Loucy (cell line): Measurements from ENCODE around the gene RNLS.

Source experiments
- H2AFZ ChIP-seq: fragments of 200-600 bp; sonication (generic); 2 replicates; pipeline ENCODE4 v1.6.0; 2016; ENCODE audit warnings: antibody characterized with exemption, mild to moderate bottlenecking, low read length, moderate library complexity
- H3F3A ChIP-seq: fragments of 200-600 bp; 2 replicates; pipeline ENCODE4 v1.6.0; 2016; ENCODE audit warnings: antibody characterized with exemption, low read depth, mild to moderate bottlenecking
- H3K27me3 ChIP-seq: fragments of 200-600 bp; sonication (generic); 2 replicates; pipeline ENCODE4 v1.6.1; 2014; ENCODE audit warnings: low read length, mild to moderate bottlenecking; ENCODE audit not compliant: insufficient read depth, poor library complexity, severe bottlenecking
- H3K36me3 ChIP-seq: fragments of 200-600 bp; sonication (generic); 2 replicates; pipeline ENCODE4 v1.6.1; 2016; ENCODE audit warnings: low read length; ENCODE audit not compliant: insufficient read depth
- H3K4me1 ChIP-seq: fragments of 200-600 bp; sonication (generic); 2 replicates; pipeline ENCODE4 v1.5.1; 2014; ENCODE audit warnings: low read length, mild to moderate bottlenecking; ENCODE audit not compliant: insufficient read depth, poor library complexity, severe bottlenecking
- H3K4me2 ChIP-seq: fragments of 200-600 bp; sonication (generic); 2 replicates; pipeline ENCODE4 v1.6.0; 2014; ENCODE audit warnings: antibody characterized with exemption, low read length, low read depth, mild to moderate bottlenecking; ENCODE audit not compliant: poor library complexity, severe bottlenecking
- H3K4me3 ChIP-seq: fragments of 200-600 bp; sonication (generic); 2 replicates; pipeline ENCODE4 v1.5.1; 2014; ENCODE audit warnings: low read length, mild to moderate bottlenecking, mixed read lengths; ENCODE audit not compliant: poor library complexity, severe bottlenecking
- H3K79me2 ChIP-seq: fragments of 200-600 bp; sonication (generic); 2 replicates; pipeline ENCODE4 v1.6.1; 2014; ENCODE audit warnings: low read length; ENCODE audit not compliant: insufficient read depth
- H3K9ac ChIP-seq: fragments of 200-600 bp; sonication (generic); 2 replicates; pipeline ENCODE4 v1.6.0; 2014; ENCODE audit warnings: mild to moderate bottlenecking, low read depth, low read length, moderate library complexity; ENCODE audit not compliant: poor library complexity, severe bottlenecking
- H3K9me2 ChIP-seq: fragments of 200-600 bp; sonication (generic); replicated peaks from 2 replicates; pipeline ENCODE4 v1.6.1; 2016; ENCODE audit warnings: low read depth, low read length, mixed read lengths
- H3K9me3 ChIP-seq: fragments of 200-600 bp; sonication (generic); 2 replicates; pipeline ENCODE4 v1.6.1; 2014; ENCODE audit warnings: mild to moderate bottlenecking, antibody characterized with exemption, low read length, low read depth; ENCODE audit not compliant: insufficient read depth
- H4K20me1 ChIP-seq: fragments of 200-600 bp; sonication (generic); 2 replicates; pipeline ENCODE4 v1.6.0; 2014; ENCODE audit warnings: antibody characterized with exemption, low read length, mild to moderate bottlenecking; ENCODE audit not compliant: insufficient read depth, poor library complexity, severe bottlenecking
- EZH2phosphoT487 ChIP-seq: fragments of 200-600 bp; IDR thresholded peaks from 2 replicates; pipeline ENCODE4 v1.6.1; 2018; ENCODE audit warnings: antibody characterized with exemption, mild to moderate bottlenecking, moderate library complexity, borderline replicate concordance
- TF ChIP-seq, protein P1 (sequence below): fragments of 200-600 bp; sonication (generic); conservative IDR thresholded peaks from 2 replicates; pipeline ENCODE4 v1.5.1; 2014; ENCODE audit warnings: mild to moderate bottlenecking, antibody characterized with exemption, low read length

Gene RNLS

GRCh38 chr10:88465765-88466164, 117.4 kb downstream of the RNLS start:
- Histone ChIP-seq H2AFZ (no peak overlapping the region), H3K79me2 (no peaks in the 10 kb centered on the region), H3K4me3 (no peak overlapping the region), H3K36me3 (no peaks in the 10 kb centered on the region), H4K20me1 (no peaks in the 10 kb centered on the region), H3F3A (no peaks in the 10 kb centered on the region), H3K9me3 (no peaks in the 10 kb centered on the region), H3K9ac (no peak overlapping the region), H3K4me2 (no peak overlapping the region), H3K4me1 (no peaks in the 10 kb centered on the region), H3K9me2 (no peaks in the 10 kb centered on the region), H3K27me3 (no peaks in the 10 kb centered on the region)
- TF ChIP-seq, protein P1, sequence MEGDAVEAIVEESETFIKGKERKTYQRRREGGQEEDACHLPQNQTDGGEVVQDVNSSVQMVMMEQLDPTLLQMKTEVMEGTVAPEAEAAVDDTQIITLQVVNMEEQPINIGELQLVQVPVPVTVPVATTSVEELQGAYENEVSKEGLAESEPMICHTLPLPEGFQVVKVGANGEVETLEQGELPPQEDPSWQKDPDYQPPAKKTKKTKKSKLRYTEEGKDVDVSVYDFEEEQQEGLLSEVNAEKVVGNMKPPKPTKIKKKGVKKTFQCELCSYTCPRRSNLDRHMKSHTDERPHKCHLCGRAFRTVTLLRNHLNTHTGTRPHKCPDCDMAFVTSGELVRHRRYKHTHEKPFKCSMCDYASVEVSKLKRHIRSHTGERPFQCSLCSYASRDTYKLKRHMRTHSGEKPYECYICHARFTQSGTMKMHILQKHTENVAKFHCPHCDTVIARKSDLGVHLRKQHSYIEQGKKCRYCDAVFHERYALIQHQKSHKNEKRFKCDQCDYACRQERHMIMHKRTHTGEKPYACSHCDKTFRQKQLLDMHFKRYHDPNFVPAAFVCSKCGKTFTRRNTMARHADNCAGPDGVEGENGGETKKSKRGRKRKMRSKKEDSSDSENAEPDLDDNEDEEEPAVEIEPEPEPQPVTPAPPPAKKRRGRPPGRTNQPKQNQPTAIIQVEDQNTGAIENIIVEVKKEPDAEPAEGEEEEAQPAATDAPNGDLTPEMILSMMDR: no peak
- no peak for TF ChIP-seq EZH2phosphoT487

DNA sequence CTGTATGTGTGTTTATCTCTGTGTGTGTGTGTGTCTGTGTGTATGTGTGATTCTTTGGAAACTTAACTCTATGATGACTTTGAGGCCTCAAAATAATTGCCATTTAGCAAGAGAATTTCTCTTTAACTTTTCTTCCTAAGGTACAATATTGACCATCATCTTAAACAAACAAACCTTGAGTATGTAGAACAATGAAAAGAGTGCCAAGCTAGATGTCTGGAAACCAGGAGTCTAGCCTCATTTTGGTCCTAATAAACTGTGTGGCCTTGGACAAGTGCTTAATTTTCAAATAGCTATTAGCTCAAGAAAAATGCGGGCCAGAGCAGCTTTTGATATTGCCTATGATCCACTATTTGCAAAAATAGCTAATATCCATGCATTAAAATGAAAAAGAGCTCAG, 119.3 kb downstream of the RNLS start:
- no peaks in the 10 kb centered on the region for H3K9me3 ChIP-seq
- peaks cover under 1% of the 10 kb centered on the region for H3K4me1 ChIP-seq
- H2AFZ ChIP-seq: no peak overlapping the region
- no peaks in the 10 kb centered on the region for H3K36me3 ChIP-seq
- no peaks in the 10 kb centered on the region for H3K9me2 ChIP-seq
- no peaks in the 10 kb centered on the region for H3F3A ChIP-seq
- H4K20me1 ChIP-seq: no peaks in the 10 kb centered on the region
- no peak overlapping the region for H3K9ac ChIP-seq
- no peak overlapping the region for H3K4me3 ChIP-seq
- no peak overlapping the region for H3K4me2 ChIP-seq
- no peaks in the 10 kb centered on the region for H3K27me3 ChIP-seq
- no peaks in the 10 kb centered on the region for H3K79me2 ChIP-seq
- TF ChIP-seq, protein P1: no peak
- TF ChIP-seq EZH2phosphoT487: no peak

- peaks cover 7% of the 10 kb centered on the region for H3K4me1 ChIP-seq
- H3K9me2 ChIP-seq: no peaks in the 10 kb centered on the region
- H3K27me3 ChIP-seq: no peaks in the 10 kb centered on the region
- no peak overlapping the region for H2AFZ ChIP-seq
- H3K4me2 ChIP-seq: no peak overlapping the region
- no peak overlapping the region for H3K9ac ChIP-seq
- no peaks in the 10 kb centered on the region for H3K9me3 ChIP-seq
- no peak overlapping the region for H3K4me3 ChIP-seq
- H3K36me3 ChIP-seq: no peaks in the 10 kb centered on the region
- no peaks in the 10 kb centered on the region for H3F3A ChIP-seq
- no peaks in the 10 kb centered on the region for H3K79me2 ChIP-seq
- H4K20me1 ChIP-seq: no peaks in the 10 kb centered on the region
- TF ChIP-seq EZH2phosphoT487: no peak
- TF ChIP-seq, protein P1: no peak
Measured at GRCh38 chr10:88461426-88461825, 121.7 kb downstream of the RNLS start.
